GM04504 (cell line): ENCODE measurements around the gene VEGFB.

Experiments used
- DNase-seq: peaks from one replicate; pipeline ENCODE4 v3.0.0-alpha.2; 2012; ENCODE audit warnings: low read depth

VEGFB gene

DNA sequence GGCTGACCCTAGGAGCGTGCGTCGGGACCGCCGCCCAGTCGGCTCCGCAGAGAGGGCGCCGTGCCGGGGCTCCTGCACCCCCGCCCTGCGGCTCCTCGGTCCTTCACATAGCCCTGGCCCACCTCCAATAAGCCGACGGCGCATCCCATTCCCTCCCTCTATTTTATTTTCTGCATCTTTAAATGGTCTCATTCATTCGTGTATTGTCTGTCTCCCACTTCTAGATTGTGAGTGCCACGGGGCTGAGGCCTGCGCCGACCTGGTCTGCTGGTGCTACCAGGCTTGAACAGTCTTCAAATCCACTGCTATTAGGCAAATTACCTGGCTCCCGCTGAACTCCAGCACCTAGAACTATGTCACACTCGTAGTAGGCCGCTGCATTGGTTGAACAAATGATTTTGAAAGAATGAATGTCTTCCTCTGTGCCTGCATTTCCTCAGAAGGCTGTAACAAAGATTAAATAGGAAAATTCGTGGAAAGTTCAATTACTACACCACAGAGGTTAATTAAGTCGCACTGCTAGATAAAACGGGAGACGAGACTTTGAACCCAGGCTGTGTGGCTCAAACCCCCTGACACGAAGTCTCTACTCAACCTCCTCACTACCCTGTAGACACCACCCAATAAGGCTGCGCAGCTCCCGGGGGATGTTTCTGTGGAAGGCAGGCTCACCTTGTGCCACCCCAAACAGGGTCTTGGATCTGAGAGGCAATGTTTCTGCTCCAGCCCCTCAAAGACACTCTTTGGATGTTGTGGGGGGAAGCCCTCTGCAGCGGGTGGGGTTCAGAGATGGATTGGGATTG is 13.5 kb downstream of the VEGFB start:
- no peak for DNase-seq

GRCh38 chr11:64248578-64248977 is 14.2 kb downstream of the VEGFB start:
- no peak for DNase-seq

DNA sequence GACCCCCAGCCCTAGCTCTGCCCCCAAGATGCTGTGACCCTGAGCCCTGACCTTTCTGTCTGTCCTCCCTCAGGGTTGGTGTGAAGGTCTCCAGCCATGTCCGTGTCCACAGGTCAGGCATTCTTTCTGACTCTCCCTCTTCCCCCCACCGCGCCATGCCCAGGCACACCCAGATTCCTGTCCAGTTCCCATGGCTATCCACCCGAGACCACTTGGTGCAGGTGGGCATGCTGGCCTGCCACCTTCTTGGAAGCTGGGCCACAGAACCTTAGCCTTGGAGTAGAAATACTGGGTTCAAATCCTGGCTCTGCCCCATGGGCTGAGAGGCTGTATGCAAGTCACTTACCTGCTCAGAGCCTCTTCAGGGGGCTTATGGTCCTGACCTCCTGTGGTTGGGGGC is 14.7 kb downstream of the VEGFB start:
- DNase-seq = no peak

DNA sequence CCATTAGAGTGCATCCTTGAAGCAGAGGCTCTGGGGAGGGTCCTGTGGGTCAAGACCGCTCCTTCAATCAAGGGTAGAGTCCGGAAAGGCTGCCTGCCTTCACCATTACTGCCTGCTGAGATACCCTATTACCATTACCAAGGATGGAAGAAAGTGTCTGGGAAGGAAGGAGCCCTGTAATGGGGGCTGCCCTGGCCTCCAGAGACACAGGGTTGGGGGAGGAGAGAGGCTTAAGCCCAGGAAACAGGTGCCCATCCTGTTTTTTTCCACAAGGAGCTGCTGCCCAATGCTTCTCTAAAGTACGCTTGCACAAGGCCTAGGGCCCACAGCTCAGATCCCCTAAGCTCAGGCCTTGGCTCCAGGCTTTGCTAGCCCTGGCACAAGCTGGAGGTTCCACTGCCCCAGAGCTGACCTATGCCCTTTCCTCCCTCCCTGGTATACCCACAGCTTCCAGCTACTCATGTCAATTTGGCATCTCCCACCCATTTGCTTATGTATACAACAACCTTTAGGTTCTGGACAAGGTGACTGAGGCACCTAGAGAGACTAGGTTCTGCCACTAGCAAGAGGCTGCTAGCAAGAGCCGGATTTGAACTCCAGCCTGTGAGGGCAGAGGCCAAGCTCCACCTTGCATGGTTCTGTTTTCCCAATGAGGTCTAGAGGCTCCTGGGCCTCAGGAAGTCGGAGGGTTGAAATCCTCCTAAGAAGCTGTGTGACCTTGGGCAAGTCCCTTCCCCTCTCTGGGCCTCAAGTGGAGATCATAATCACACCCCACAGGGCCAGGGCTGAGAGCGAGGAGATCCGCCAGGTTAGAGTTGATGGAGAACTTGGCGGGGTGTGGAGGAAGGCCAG is 15.4 kb downstream of the VEGFB start:
- no peak for DNase-seq

GRCh38 chr11:64250415-64251015 is 16.1 kb downstream of the VEGFB start:
- no peak for DNase-seq

DNA sequence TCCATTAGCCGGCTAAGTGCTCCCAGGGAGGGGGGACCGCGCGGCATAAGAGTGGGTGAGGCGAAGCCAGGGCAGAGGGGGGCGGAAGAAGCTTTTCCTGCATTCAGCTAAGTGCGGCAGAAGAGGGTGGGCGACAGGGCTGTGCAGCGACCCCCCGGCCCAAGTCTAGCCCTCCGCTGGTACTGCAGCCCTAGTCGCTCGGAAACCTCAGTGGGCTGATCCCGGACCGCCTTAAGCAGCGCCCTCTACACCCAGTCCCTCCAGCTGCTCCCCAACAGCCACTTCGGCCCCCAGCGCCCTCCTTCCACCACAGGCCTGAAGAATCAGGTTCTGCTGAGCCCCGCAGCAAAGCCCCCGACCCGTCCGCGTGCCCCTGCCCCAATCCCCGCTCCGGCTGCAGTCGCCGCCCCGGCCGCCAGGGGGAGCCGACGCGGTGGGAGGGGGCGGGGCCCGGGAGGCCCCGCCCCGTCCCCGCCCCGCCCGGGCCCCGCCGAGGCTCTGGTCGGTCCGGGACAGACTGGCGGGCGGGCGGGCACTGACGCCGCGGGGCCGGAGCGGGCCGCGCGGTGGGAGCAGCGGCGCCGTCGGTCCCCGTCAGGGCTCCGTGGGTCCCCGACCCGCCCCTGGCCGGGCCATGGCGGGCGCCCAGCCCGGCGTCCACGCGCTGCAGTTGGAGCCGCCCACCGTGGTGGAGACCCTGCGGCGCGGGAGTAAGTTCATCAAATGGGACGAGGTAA is 16.8 kb downstream of the VEGFB start, which contains the start of gene PLCB3:
Gene PLCB3 (plus strand): TSS at position 515 of the 737 bp plus-strand sequence. CDS start 120 bp downstream, at position 635.
- DNase-seq = no peak

DNA sequence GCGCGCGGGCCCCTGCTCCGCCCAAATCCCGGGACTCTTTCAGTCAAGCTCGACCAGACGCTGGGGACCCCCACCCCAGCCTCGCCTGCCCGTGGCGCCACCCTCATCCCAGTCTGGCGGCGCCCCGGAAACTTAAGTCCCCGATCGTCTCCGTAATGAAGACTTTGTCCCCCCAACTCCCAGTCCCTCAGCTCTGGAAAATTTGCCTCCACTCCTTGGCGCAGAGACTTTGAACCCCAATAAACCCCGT is 17.3 kb downstream of the VEGFB start:
- DNase-seq = no peak

DNA sequence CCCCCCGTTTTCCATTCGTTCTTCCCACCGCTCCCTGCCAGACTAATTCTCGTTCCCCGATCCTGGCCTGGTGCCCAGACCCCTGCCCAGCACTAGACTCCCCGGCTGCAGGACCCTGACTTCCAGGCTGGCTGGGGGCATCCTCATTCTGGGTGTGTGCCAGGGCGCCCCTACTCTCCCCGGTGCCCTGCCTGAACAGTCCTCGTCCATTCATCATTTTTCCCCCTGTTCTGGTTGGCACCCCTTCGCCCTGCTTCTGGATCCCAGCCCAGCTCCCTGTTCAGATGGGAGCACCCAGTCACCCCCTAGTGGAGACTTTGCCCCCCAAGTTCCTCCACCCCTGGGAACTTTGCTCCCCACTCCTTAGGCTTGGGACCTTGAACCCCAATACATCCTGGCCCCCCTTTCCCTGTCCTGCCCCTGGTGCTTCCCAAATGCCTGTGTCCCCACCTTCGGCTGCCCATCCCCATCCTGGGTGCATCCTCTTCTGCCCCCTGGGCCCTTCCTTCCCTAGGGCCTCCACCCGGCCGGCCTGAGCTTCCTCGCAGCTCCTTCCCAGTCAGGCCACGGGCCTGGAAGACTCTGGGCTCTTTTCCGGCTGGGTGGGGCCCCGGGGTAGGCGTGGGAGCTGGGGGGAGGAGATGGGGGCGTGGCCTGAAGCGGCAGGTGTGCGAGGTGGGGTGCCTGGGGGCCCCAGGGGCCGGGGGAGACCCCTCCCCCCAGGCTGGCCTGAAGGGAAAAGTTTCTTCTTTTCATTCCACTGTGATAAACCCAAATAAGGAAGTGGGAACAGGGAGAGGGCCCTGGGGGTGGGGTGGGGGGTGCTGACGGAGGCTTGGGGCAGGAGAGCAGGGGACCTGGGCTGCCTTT is 17.9 kb downstream of the VEGFB start:
- DNase-seq = no peak

DNA sequence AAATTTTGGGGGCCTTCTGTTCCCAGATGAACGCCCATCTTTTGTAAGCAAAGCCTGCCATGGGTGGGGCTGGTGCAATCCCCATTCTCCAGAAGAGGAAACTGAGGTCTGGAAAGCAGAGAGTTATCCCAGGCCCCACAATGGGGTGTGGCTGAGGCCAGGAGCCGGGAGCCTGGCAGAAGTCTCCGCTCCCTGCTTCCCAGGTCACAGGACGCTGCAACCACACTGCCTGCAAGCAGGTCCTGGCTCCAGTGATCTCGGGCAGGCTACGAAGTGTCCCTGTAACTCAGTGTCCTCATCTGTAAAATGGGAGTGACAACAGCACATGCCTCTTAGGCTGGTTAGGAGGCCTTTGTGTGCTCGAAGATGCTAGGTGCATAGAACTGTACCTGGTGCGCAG is 18.7 kb downstream of the VEGFB start:
- no peak for DNase-seq

DNA sequence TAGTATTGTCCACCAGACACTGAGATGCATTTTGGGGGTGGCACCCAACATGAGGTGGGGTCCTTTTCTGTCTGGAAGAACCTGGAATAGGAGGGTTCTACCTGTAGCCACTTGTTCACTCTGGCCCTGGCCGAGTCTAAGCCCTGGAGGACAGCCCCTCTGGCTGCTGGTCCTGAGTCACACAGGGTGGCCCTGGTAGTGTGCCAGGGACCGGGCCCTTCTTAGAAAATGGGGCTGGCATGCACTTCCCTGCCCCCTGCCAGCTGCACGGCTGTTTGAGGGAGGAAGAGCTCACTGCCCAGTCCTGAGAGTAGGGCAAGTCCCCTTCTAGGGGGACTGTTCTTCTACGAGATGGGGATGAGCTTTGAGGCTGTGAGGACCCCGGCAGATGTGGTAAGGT is 19.1 kb downstream of the VEGFB start:
- no peak for DNase-seq

- no peak for DNase-seq
Measured at GRCh38 chr11:64254326-64254725, 19.9 kb downstream of the VEGFB start.

GRCh38 chr11:64255135-64256128 is 21.0 kb downstream of the VEGFB start:
- DNase-seq = no peak

DNA sequence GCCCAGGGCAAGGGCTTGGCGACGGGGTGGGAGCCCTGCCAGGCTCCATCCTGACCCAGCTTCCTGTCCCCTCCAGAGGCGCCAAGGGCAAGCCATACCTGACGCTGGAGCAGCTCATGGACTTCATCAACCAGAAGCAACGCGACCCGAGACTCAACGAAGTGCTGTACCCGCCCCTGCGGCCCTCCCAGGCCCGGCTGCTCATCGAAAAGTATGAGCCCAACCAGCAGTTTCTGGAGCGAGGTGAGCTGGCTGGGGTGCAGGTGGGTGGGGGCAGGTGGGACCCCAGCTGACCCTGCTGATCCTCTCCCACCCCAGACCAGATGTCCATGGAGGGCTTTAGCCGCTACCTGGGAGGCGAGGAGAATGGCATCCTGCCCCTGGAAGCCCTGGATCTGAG is 21.9 kb downstream of the VEGFB start:
- no peak for DNase-seq

DNA sequence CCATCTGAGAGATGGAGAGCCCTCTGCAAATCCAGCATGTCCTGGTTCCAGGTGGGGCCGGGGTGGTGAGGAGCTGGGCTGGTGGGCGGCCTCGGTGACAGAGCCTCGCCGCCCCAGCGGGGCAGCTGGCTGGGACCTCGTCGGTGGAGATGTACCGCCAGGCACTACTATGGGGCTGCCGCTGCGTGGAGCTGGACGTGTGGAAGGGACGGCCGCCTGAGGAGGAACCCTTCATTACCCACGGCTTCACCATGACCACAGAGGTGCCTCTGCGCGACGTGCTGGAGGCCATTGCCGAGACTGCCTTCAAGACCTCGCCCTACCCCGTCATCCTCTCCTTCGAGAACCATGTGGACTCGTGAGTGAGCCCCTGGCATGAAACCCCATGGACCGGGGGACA is 24.0 kb downstream of the VEGFB start:
- no peak for DNase-seq

DNA sequence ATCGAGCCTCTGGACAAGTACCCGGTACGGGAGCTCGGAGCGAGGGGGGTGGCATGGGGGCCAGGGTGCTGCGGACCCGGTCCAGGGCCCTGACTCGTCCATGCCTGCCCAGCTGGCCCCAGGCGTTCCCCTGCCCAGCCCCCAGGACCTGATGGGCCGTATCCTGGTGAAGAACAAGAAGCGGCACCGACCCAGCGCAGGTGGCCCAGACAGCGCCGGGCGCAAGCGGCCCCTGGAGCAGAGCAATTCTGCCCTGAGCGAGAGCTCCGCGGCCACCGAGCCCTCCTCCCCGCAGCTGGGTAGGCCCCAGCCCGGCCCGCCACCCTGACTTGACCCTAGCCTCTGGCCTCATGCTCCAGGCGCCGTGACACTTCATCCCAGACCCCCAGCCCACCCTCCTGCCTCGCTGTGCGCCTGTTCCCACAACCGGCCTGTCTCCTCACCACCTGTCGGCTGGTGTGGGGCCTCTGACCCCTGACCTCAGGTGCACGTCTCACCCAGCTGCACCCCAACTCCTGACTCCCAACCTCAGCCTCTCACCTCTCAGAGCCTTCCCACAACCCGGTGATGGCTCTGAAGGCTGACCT is 24.7 kb downstream of the VEGFB start:
- DNase-seq = no peak

- no peak for DNase-seq
Measured at GRCh38 chr11:64259533-64260067, 25.2 kb downstream of the VEGFB start.

GRCh38 chr11:64260147-64260708 is 25.8 kb downstream of the VEGFB start:
- no peak for DNase-seq

DNA sequence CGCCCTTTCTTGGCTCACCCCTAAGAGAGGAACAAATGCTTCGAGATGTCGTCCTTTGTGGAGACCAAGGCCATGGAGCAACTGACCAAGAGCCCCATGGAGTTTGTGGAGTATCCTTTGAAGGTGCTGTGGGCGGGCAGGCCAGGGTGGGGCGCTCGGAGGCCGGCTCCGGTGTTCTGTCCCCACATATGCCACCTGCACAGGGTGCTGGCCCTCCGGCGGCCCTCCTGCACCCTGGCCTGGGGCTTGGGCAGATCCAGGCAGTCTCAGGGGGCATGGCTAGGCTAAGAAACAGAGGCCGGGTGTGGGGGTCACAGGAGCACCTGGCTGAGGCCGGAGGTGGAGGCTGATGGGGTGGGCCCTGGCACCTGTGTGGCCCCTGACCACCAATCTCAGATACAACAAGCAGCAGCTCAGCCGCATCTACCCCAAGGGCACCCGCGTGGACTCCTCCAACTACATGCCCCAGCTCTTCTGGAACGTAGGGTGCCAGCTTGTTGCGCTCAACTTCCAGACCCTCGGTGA is 27.2 kb downstream of the VEGFB start:
- DNase-seq = no peak
